K562 (cell line): ENCODE measurements around the gene VSTM1.

ENCODE experiments used
- ELF1 ChIP-seq: fragments of 200-800 bp; sonication (Bioruptor generic); IDR thresholded peaks from 2 replicates; pipeline ENCODE4 v1.6.1; 2016; ENCODE audit warnings: missing genetic modification characterization, missing compliant biosample characterization
- EZH2 ChIP-seq: IDR thresholded peaks from 2 replicates; pipeline ENCODE4 v1.6.1; 2012; ENCODE audit warnings: low read depth, mild to moderate bottlenecking, inconsistent platforms, low read length, borderline replicate concordance
- FUS ChIP-seq: fragments of 200-400 bp; formaldehyde crosslinking; optimal IDR thresholded peaks from 2 replicates; pipeline ENCODE3; 2017; ENCODE audit warnings: low read depth, low read length
- SIN3A ChIP-seq, 2 experiments: fragments of 150-350 bp in 1 of 2; IDR thresholded peaks; 2 replicates each; pipeline ENCODE4 v1.6.1; 2011 to 2016; ENCODE audit warnings: borderline replicate concordance in 2 of 2, low read depth in 2 of 2, low read length in 2 of 2, mild to moderate bottlenecking in 2 of 2, moderate library complexity in 2 of 2; ENCODE audit not compliant: control insufficient read depth in 1 of 2
- TCFL5 ChIP-seq: fragments of 250-450 bp; sonication (Bioruptor Pico); conservative IDR thresholded peaks from 2 replicates; pipeline ENCODE4 v1.6.1; 2021; ENCODE audit warnings: mild to moderate bottlenecking, moderate library complexity, matching md5 sums
- TSHZ1 ChIP-seq: fragments of 250-450 bp; sonication (Bioruptor Pico); IDR thresholded peaks from 2 replicates; pipeline ENCODE4 v1.4.0; 2020; ENCODE audit warnings: mild to moderate bottlenecking, moderate library complexity

GRCh38 chr19:54026656-54027055, 37.0 kb downstream of the VSTM1 start:
- TF ChIP-seq EZH2 (no peak), SIN3A (IDR thresholded peaks at IDR 0.05; ENCODE audit: borderline replicate concordance in 2 of 2, control insufficient read depth in 1 of 2, low read depth in 2 of 2, low read length in 2 of 2) (no peak), FUS (no peak), TCFL5 (CRISPR knock-in tag) (no peak), ELF1 (tag) (no peak), TSHZ1 (no peak)
